ENCODE results near the gene ANKS6. TPM values are rescaled to one million over a fixed set of nuclear protein-coding genes. Genes with fewer than 3 reads are reported as not detected.

The ANKS6 gene
- total RNA-seq, 2 experiments from 2014 or later, result 11.8 to 12.2 TPM

DNA sequence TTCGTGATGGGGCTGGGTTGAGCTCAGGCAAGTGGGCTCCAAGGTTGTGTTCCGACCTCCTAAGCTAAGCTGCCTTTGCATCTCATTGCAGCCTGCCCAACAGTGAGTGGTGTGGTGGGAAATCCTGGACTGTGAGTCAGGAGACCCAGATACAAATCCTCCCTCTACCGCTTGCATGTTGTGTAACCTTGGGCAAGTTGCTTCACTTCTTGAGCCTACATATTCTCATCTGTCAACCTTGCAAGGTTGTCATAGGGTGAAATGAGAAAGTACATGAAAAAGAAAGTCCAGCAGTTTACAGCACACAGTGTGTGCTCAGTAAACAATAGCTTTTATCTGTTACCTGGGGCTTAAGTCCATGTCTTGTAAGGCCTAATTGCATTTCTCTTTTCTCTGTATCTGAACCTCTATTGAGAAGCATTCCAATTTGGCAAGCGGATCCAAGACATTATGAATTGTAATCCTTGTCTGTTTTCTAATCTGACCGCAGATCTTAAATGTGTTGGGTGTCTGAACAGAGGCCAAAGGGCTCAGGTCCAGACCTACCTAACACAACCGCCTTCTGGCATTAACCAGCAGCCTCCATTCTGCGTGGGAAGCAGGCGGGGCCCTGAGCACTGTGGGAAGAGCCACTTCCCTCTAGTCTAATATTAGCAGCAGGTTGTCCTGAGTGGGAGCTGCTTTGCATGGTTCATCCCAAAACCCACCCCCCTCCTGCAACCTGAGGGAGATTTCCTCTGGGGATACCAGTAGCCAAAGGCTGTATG, 9.3 kb upstream of the ANKS6 start:
- intact Hi-C loops (cut with DNase I, micrococcal nuclease), result loop anchor here in 1 of 2 experiments (10.0 kb wide), 5 partner anchors 339 to 1299 kb away; partner anchors contain the start of genes NCBP1, STX17 and TSTD2
- peaks cover 27% of the 10 kb centered on the region for H3K4me1 Mint-ChIP-seq (ENCODE audit: low read depth)
- H3K4me3 Mint-ChIP-seq, result peak overlapping the region; percentile 94

DNA sequence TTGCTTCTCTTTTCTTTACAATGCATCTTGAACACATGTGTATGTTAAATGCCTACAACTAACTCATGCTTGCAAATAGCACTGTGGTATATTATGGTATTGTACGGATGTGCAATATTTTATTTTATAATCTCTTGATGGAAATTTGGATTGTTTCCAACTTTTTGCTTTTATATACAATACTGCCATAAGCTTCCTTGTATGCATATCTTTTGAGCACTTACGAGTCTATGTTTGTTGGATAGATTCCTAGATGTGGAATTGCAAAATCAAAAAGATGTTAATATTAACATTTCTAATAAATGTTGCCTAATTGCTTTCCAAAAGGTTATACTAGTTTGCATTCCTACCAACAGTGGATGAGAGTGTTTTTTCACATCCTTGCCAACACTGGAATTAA, 7.7 kb upstream of the ANKS6 start:
- H3K9me3 Mint-ChIP-seq, result no peaks in the 10 kb centered on the region
- peaks cover 17% of the 10 kb centered on the region for H3K4me1 ChIP-seq (ENCODE audit: insufficient read depth, low read length)
- no peak overlapping the region for H3K27ac ChIP-seq (ENCODE audit: low read depth in 1 of 2, low read length in 2 of 2)
- no peaks in the 10 kb centered on the region for H3K36me3 Mint-ChIP-seq (ENCODE audit: low read depth)
- peaks cover 4 to 9% of the 10 kb centered on the region in 2 experiments for H3K27me3 ChIP-seq (ENCODE audit: control insufficient read depth in 1 of 2, insufficient read depth in 2 of 2, low read length in 2 of 2)
- DNase-seq (no peak), ATAC-seq (ENCODE audit: poor library complexity) (no peak)
- intact Hi-C loops (cut with DNase I, micrococcal nuclease), result loop anchor here in 1 of 2 experiments (10.0 kb wide), 5 partner anchors 341 to 1301 kb away; partner anchors contain the start of genes NCBP1, STX17 and TSTD2
- H3K4me3 ChIP-seq (ENCODE audit: low read length), result no peak overlapping the region
- ChIA-PET CTCF (no interaction called here), POLR2A (no interaction called here)
- H3K4me1 Mint-ChIP-seq (ENCODE audit: low read depth), result peaks cover 24% of the 10 kb centered on the region
- H3K4me3 Mint-ChIP-seq, result no peak overlapping the region
- H3K36me3 ChIP-seq (ENCODE audit: insufficient read depth, low read length), result no peaks in the 10 kb centered on the region
- H3K27me3 Mint-ChIP-seq, result peaks cover 8% of the 10 kb centered on the region
- H3K27ac Mint-ChIP-seq, result no peak overlapping the region
- TF ChIP-seq, protein P1, sequence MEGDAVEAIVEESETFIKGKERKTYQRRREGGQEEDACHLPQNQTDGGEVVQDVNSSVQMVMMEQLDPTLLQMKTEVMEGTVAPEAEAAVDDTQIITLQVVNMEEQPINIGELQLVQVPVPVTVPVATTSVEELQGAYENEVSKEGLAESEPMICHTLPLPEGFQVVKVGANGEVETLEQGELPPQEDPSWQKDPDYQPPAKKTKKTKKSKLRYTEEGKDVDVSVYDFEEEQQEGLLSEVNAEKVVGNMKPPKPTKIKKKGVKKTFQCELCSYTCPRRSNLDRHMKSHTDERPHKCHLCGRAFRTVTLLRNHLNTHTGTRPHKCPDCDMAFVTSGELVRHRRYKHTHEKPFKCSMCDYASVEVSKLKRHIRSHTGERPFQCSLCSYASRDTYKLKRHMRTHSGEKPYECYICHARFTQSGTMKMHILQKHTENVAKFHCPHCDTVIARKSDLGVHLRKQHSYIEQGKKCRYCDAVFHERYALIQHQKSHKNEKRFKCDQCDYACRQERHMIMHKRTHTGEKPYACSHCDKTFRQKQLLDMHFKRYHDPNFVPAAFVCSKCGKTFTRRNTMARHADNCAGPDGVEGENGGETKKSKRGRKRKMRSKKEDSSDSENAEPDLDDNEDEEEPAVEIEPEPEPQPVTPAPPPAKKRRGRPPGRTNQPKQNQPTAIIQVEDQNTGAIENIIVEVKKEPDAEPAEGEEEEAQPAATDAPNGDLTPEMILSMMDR (IDR thresholded peaks at IDR 0.05), result no peak
- no peaks in the 10 kb centered on the region for H3K9me3 ChIP-seq (ENCODE audit: control insufficient read depth in 1 of 2, insufficient read depth in 1 of 2, low read length in 2 of 2)

More for the DNA sequence above, 9.3 kb upstream of the ANKS6 start:
- CTCF ChIA-PET, result interaction anchor here (0.5 to 1.1 kb wide), 3 partner anchors 8 to 1604 kb away, joined by 3 read pairs; no protein-coding TSS in a partner anchor
- Histone ChIP-seq H3K9me3 (ENCODE audit: control insufficient read depth in 1 of 2, insufficient read depth in 1 of 2, low read length in 2 of 2) (no peaks in the 10 kb centered on the region), H3K36me3 (ENCODE audit: insufficient read depth, low read length) (no peaks in the 10 kb centered on the region), H3K27ac (ENCODE audit: low read depth in 1 of 2, low read length in 2 of 2) (no peak overlapping the region), H3K27me3 (ENCODE audit: control insufficient read depth in 1 of 2, insufficient read depth in 2 of 2, low read length in 2 of 2) (peaks cover 4 to 9% of the 10 kb centered on the region in 2 experiments), H3K4me1 (ENCODE audit: insufficient read depth, low read length) (peaks cover 20% of the 10 kb centered on the region), H3K4me3 (ENCODE audit: low read length) (no peak overlapping the region)
- H3K9me3 Mint-ChIP-seq, result no peaks in the 10 kb centered on the region
- peaks cover 8% of the 10 kb centered on the region for H3K27me3 Mint-ChIP-seq
- no peak for ATAC-seq (ENCODE audit: poor library complexity)
- POLR2A ChIA-PET, result interaction anchor here (5.4 kb wide), 1 partner anchor 9 kb away, joined by 15 read pairs; the partner anchor contains the start of gene ANKS6
- no peak overlapping the region for H3K27ac Mint-ChIP-seq
- TF ChIP-seq, protein P1 (IDR thresholded peaks at IDR 0.05), result no peak
- no peak for DNase-seq
- no peaks in the 10 kb centered on the region for H3K36me3 Mint-ChIP-seq (ENCODE audit: low read depth)

DNA sequence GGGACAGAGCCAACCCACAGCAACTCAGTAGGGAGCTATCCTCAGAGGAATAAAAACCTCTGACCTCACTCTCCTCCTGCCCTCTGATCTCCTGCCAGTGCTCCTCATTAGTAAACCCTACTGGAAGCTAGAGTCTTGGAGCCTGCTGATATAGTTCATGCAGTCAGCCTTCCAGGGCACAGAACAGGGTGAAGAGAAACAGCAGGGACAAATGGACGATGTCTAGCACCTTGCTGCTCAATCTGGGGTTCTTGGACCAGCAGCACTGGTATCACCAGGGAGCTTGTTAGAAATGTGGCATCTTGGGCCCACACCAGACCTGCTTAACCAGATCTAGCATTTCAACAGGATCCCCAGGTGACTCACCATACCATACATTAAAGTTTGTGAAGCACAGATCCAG, 5.6 kb upstream of the ANKS6 start:
- intact Hi-C loops (cut with DNase I, micrococcal nuclease), result loop anchor here in 1 of 2 experiments (10.0 kb wide), 5 partner anchors 343 to 1303 kb away; partner anchors contain the start of genes NCBP1, STX17 and TSTD2
- CTCF ChIA-PET, result no interaction called here
- Mint-ChIP-seq H3K27me3 (peaks cover 8% of the 10 kb centered on the region), H3K9me3 (no peaks in the 10 kb centered on the region), H3K27ac (no peak overlapping the region), H3K4me3 (no peak overlapping the region), H3K4me1 (ENCODE audit: low read depth) (peaks cover 14% of the 10 kb centered on the region), H3K36me3 (ENCODE audit: low read depth) (peaks cover 2% of the 10 kb centered on the region)
- Histone ChIP-seq H3K4me3 (ENCODE audit: low read length) (no peak overlapping the region), H3K27me3 (ENCODE audit: control insufficient read depth in 1 of 2, insufficient read depth in 2 of 2, low read length in 2 of 2) (peaks cover 4% of the 10 kb centered on the region in 2 experiments), H3K27ac (ENCODE audit: low read depth in 1 of 2, low read length in 2 of 2) (no peak overlapping the region), H3K36me3 (ENCODE audit: insufficient read depth, low read length) (no peaks in the 10 kb centered on the region), H3K9me3 (ENCODE audit: control insufficient read depth in 1 of 2, insufficient read depth in 1 of 2, low read length in 2 of 2) (no peaks in the 10 kb centered on the region), H3K4me1 (ENCODE audit: insufficient read depth, low read length) (peaks cover 4% of the 10 kb centered on the region)
- TF ChIP-seq, protein P1 (IDR thresholded peaks at IDR 0.05), result no peak
- DNase-seq (no peak), ATAC-seq (ENCODE audit: poor library complexity) (no peak)
- POLR2A ChIA-PET, result no interaction called here

Data from CD4-positive, alpha-beta T cell (primary cell).